Measurements from ENCODE around the gene CDK1.

DNA sequence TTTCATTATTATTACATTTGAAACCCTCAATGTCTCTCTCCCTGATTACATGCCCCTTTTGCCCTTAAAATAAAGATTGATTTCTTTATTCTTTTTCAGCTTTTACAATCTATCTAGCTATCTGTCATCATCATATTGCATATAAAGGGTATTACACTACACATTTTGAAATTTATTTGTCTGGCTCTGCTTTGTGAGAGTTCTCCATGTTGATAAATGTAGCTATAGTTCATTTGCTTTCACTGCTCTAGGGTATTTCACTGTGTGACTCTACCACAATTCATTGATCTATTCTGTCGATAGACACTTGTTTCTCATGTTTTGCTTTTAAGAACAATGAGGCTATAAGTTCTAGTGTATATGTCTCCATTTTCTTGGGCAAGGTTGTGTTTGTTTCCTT, 25.6 kb downstream of the CDK1 start:
- no peak for TF ChIP-seq CTCF (IDR thresholded peaks at IDR 0.05; ENCODE audit: insufficient read depth, low read length)
- TF ChIP-seq POLR2AphosphoS5 (IDR thresholded peaks at IDR 0.05; ENCODE audit: low read depth): no peak
- no peak for TF ChIP-seq GABPA (IDR thresholded peaks at IDR 0.05; ENCODE audit: low read depth)
- no peak for TF ChIP-seq SPI1 (IDR thresholded peaks at IDR 0.05; ENCODE audit: borderline replicate concordance, low read depth)
- TF ChIP-seq REST (IDR thresholded peaks at IDR 0.05; ENCODE audit: insufficient replicate concordance, low read depth): no peak

All from HL-60 (cell line).